ENCODE measurements around the gene DDX23.
A peak's percentile ranks its signal among the peaks of the same experiment; 100 is the strongest.
"Not testable (repeated sequence)": the region's sequence is repeated elsewhere in the genome, so short reads cannot be mapped to it uniquely, and the experiment has no call there.

The DDX23 gene

GRCh38 chr12:48863291-48863690 is 11.3 kb upstream of the DDX23 start:
- no peak for DNase-seq (ENCODE audit: low read depth)
- no peak for TF ChIP-seq CTCF (IDR thresholded peaks at IDR 0.05; ENCODE audit: insufficient read depth, low read depth, low read length, missing control alignments)

GRCh38 chr12:48862760-48863159 is 10.8 kb upstream of the DDX23 start:
- no peak overlapping the region for H3K4me3 ChIP-seq (ENCODE audit: low read length)
- DNase-seq (ENCODE audit: low read depth), result no peak
- TF ChIP-seq CTCF (IDR thresholded peaks at IDR 0.05; ENCODE audit: insufficient read depth, low read depth, low read length, missing control alignments), result no peak

More at GRCh38 chr12:48863291-48863690, 11.3 kb upstream of the DDX23 start:
- no peak overlapping the region for H3K4me3 ChIP-seq (ENCODE audit: low read length)

GRCh38 chr12:48861111-48861510 is 9.1 kb upstream of the DDX23 start:
- peak; percentile 84 for DNase-seq (ENCODE audit: low read depth)
- H3K4me3 ChIP-seq (ENCODE audit: low read length), result no peak overlapping the region
- TF ChIP-seq CTCF (IDR thresholded peaks at IDR 0.05; ENCODE audit: insufficient read depth, low read depth, low read length, missing control alignments), result no peak

GRCh38 chr12:48860236-48860635 is 8.3 kb upstream of the DDX23 start:
- not testable (repeated sequence) for DNase-seq (ENCODE audit: low read depth); H3K4me3 ChIP-seq (ENCODE audit: low read length)

- TF ChIP-seq CTCF (IDR thresholded peaks at IDR 0.05; ENCODE audit: insufficient read depth, low read depth, low read length, missing control alignments), result no peak
- H3K4me3 ChIP-seq (ENCODE audit: low read length), result no peak overlapping the region
- DNase-seq (ENCODE audit: low read depth), result no peak
These were observed 7.6 kb upstream of the DDX23 start for GRCh38 chr12:48859607-48860006.

- no peak overlapping the region for H3K4me3 ChIP-seq (ENCODE audit: low read length)
- TF ChIP-seq CTCF (IDR thresholded peaks at IDR 0.05; ENCODE audit: insufficient read depth, low read depth, low read length, missing control alignments), result no peak
- no peak for DNase-seq (ENCODE audit: low read depth)
These were observed 6.1 kb upstream of the DDX23 start for GRCh38 chr12:48858043-48858442.

GRCh38 chr12:48857278-48857994 is 5.5 kb upstream of the DDX23 start:
- no peak for DNase-seq (ENCODE audit: low read depth)
- H3K4me3 ChIP-seq (ENCODE audit: low read length), result no peak overlapping the region
- no peak for TF ChIP-seq CTCF (IDR thresholded peaks at IDR 0.05; ENCODE audit: insufficient read depth, low read depth, low read length, missing control alignments)

Data from epithelial cell of esophagus (primary cell).